Measurements from ENCODE around the gene SYTL2. TPM values are rescaled to one million over a fixed set of nuclear protein-coding genes. Genes with fewer than 3 reads are reported as not detected.
A peak's percentile ranks its signal among the peaks of the same experiment; 100 is the strongest.

SYTL2 gene
- total RNA-seq, 3 donors from 2014 or later, result 10.1 to 189 (median 120) TPM

GRCh38 chr11:85819441-85819840 is 8.5 kb upstream of the SYTL2 start:
- H3K4me1 ChIP-seq, result no peaks in the 10 kb centered on the region
- intact Hi-C loops (cut with DNase I; ENCODE audit: low total_unique reads), result no loop called here
- TF ChIP-seq CTCF (IDR thresholded peaks at IDR 0.05) (no peak), POLR2A (IDR thresholded peaks at IDR 0.05) (no peak), POLR2AphosphoS5 (IDR thresholded peaks at IDR 0.05) (no peak)
- H3K27me3 ChIP-seq, result no peaks in the 10 kb centered on the region
- H3K4me3 ChIP-seq, result no peak overlapping the region
- DNase-seq (ENCODE audit: low spot score in 2 of 2), result no peak
- H3K9me3 ChIP-seq, result no peaks in the 10 kb centered on the region
- no peak overlapping the region for H3K27ac ChIP-seq
- H3K36me3 ChIP-seq, result no peaks in the 10 kb centered on the region

GRCh38 chr11:85815186-85815931 is 4.4 kb upstream of the SYTL2 start:
- no peak overlapping the region for H3K4me3 ChIP-seq
- H3K27me3 ChIP-seq, result no peaks in the 10 kb centered on the region
- H3K36me3 ChIP-seq, result no peaks in the 10 kb centered on the region
- no peak overlapping the region for H3K27ac ChIP-seq
- intact Hi-C loops (cut with DNase I; ENCODE audit: low total_unique reads), result no loop called here
- no peaks in the 10 kb centered on the region for H3K4me1 ChIP-seq
- TF ChIP-seq CTCF (IDR thresholded peaks at IDR 0.05) (no peak), POLR2AphosphoS5 (IDR thresholded peaks at IDR 0.05) (no peak), POLR2A (IDR thresholded peaks at IDR 0.05) (no peak)
- DNase-seq (ENCODE audit: low spot score in 2 of 2), result no peak
- no peaks in the 10 kb centered on the region for H3K9me3 ChIP-seq

- H3K36me3 ChIP-seq, result no peaks in the 10 kb centered on the region
- H3K4me1 ChIP-seq, result peaks cover 0 to 4% of the 10 kb centered on the region in 2 donors
- intact Hi-C loops (cut with DNase I; ENCODE audit: low total_unique reads), result no loop called here
- no peak for DNase-seq (ENCODE audit: low spot score in 2 of 2)
- H3K4me3 ChIP-seq, result no peak overlapping the region
- TF ChIP-seq CTCF (IDR thresholded peaks at IDR 0.05) (no peak), POLR2A (IDR thresholded peaks at IDR 0.05) (no peak), POLR2AphosphoS5 (IDR thresholded peaks at IDR 0.05) (no peak)
- H3K9me3 ChIP-seq, result no peaks in the 10 kb centered on the region
- no peak overlapping the region for H3K27ac ChIP-seq
- H3K27me3 ChIP-seq, result no peaks in the 10 kb centered on the region
Observed at GRCh38 chr11:85813721-85814120, 2.8 kb upstream of the SYTL2 start.

- Histone ChIP-seq H3K9me3 (no peaks in the 10 kb centered on the region), H3K27me3 (no peaks in the 10 kb centered on the region), H3K4me1 (peaks cover 0 to 4% of the 10 kb centered on the region in 2 donors), H3K4me3 (peak overlapping the region; percentile 49 to 76 (median 73)), H3K27ac (peak overlapping the region in 1 of 2 donors; percentile 38), H3K36me3 (no peaks in the 10 kb centered on the region)
- TF ChIP-seq POLR2A (IDR thresholded peaks at IDR 0.05) (no peak), CTCF (IDR thresholded peaks at IDR 0.05) (no peak), POLR2AphosphoS5 (IDR thresholded peaks at IDR 0.05) (no peak)
- intact Hi-C loops (cut with DNase I; ENCODE audit: low total_unique reads), result no loop called here
- no peak for DNase-seq (ENCODE audit: low spot score in 2 of 2)
Observed at GRCh38 chr11:85811624-85812023, 683 bp upstream of the SYTL2 start.

GRCh38 chr11:85810521-85810870 is 445 bp downstream of the SYTL2 start:
- no peak for DNase-seq (ENCODE audit: low spot score in 2 of 2)
- Histone ChIP-seq H3K27me3 (no peaks in the 10 kb centered on the region), H3K4me1 (peaks cover 0 to 4% of the 10 kb centered on the region in 2 donors), H3K9me3 (no peaks in the 10 kb centered on the region), H3K27ac (peak overlapping the region; percentile 38 to 49), H3K36me3 (no peaks in the 10 kb centered on the region), H3K4me3 (peak overlapping the region; percentile 49 to 76 (median 73))
- intact Hi-C loops (cut with DNase I; ENCODE audit: low total_unique reads), result no loop called here
- TF ChIP-seq CTCF (IDR thresholded peaks at IDR 0.05), result no peak
- no peak for TF ChIP-seq POLR2A (IDR thresholded peaks at IDR 0.05)
- no peak for TF ChIP-seq POLR2AphosphoS5 (IDR thresholded peaks at IDR 0.05)

Measured in breast epithelium (tissue), 4 donors.